GM19324 (cell line): Measurements from ENCODE around the gene UCN3.
"Not testable (repeated sequence)": the region's sequence is repeated elsewhere in the genome, so short reads cannot be mapped to it uniquely, and the experiment has no call there.

Experiments used
- ATAC-seq: cut with Tn5 transposase; IDR thresholded peaks from one replicate; pipeline ENCODE4 v1.9.1; 2021; ENCODE audit warnings: mild to moderate bottlenecking, moderate library complexity; ENCODE audit not compliant: unreplicated experiment, low FRiP score

Gene UCN3

GRCh38 chr10:5402798-5403197 is 38.0 kb downstream of the UCN3 start:
- no peak for ATAC-seq

DNA sequence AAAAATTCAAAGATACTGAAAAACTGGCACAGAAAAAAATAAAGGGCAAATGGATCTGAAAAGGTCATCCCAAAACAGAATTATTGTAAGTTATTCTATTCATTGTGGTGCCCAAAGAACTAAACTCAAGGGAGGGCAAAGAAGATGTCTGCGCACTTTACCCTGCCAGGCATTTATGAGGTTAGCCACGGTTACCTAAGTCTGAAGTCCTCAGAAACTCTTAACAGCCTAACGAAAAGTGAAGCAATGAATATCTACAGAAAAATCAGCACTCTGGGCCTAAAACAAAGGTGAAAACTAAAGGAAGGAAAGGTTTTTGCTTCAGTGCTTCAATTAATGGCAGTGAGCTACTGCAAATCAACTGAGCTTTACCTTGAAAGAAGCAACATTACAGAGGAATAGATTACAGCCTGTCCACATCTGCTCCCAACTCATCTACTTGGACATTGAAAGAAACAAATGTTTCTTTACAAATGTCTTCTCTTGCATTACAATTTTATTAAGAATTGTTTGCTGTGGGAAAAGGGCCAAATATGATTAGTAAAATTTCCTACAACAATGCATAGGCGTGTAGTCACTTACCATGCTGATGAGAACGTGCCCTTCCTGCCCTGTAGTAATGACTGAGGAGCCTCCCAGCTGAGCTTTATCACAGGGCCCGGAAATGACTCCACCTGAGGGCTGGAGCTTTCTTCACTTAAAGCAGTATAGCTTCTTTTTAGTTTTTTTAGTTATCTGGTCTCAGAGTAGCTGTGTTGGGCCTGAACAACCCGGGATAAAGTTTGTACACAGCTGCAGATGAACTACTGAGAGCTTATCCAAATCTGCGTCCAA is 39.7 kb downstream of the UCN3 start, which contains the start of gene TUBAL3:
Gene TUBAL3, minus strand, starts transcription at position 621 of the 834 bp plus-strand sequence. Its CDS starts 36 bp downstream, at position 585.
- no peak for ATAC-seq

DNA sequence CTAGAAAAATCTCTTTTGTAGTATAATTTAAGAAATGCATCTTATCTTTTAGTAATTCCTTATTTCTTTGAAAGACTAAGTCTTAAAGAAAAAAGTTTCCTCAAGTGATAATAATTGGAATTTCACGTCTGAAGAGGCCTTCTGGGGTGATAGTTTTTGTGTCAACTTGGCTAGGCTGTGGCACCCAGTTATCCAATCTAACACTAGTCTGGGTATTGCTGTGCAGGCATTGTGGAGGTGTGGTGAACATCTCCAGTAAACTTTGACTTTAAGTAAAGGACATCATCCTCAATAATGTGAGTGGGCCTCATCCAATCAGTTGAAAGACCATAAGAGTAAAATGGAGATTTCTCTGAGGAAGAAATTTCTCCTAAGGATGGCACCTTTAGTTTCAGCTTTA is 42.2 kb downstream of the UCN3 start:
- no peak for ATAC-seq

DNA sequence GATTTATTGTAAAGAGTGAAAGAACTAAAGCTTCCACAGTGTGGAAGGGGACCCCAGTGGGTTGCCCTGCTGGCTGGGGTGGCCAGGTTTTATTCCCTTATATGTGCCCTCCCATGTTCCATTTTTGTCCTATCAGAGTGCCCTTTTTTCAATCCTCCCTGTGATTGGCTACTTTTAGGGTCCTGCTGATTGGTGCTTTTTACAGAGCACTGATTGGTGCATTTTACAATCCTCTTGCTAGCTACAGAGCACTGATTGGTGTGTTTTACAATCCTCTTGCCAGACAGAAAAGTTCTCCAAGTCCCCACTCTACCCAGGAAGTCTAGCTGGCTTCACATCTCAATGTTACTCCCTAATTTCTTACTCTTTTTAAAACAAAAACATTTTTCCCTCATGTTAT is 46.0 kb downstream of the UCN3 start:
- not testable (repeated sequence) for ATAC-seq

DNA sequence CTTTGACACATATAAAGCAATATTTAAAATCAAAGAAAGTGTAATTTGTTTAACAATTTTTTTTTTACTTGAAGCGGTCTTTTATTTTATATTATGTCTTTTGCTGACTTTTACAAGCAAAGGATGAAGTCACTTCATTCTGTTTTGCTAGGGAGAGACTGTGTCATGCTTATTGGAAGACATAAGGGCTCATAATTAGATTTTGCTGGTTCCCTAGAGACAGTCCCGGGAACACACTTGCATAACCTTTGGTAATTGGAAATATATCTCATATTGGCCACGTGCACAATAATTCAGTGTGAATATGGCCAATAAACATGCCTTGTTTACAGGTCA is 47.1 kb downstream of the UCN3 start:
- ATAC-seq, result no peak

- ATAC-seq, result peak; percentile 96
Measured at GRCh38 chr10:5412277-5412941, 47.6 kb downstream of the UCN3 start, which contains the start of gene NET1. TSS of gene NET1 (plus strand) at chr10:5412557. CDS start at chr10:5412693, 136 bp downstream.

GRCh38 chr10:5413012-5413938 is 48.5 kb downstream of the UCN3 start:
- ATAC-seq, result no peak

DNA sequence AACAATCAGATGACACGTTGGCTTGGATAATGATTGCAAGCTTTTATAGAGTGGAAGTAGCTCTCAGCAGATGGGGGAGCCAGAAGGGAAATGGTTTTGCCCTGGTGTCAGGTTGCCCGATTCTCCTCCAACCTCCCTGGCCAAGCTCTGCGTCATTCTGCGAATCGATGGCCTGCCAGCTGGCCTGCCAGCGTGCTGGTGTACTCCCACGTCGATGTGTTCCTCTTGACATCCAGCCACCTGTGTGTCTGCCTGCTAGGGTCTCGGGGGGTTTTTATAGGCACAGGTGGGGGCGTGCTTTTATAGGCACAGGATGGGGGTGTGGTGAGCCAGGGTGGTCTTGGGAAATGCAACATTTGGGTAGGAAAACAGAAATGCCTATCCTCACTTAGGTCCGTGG is 52.2 kb downstream of the UCN3 start:
- no peak for ATAC-seq

DNA sequence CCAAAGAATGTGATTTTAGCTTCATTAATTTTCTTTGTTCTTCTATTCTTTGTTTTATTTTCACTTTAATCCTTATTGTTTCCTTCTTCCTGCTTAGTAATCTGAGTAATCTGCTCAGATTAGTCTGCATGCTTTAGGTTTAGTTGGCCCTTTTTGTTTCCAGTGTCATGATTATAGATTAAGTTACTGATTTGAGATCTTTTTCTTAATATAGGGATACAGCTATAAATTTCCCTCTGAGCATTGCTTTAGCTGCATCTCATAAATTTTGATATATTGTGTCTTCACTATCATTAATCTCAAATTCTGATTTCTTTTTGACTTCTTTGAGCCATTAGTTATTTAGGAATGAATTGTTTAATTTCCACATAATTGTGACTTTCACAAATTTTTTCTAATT is 53.8 kb downstream of the UCN3 start:
- ATAC-seq, result no peak

DNA sequence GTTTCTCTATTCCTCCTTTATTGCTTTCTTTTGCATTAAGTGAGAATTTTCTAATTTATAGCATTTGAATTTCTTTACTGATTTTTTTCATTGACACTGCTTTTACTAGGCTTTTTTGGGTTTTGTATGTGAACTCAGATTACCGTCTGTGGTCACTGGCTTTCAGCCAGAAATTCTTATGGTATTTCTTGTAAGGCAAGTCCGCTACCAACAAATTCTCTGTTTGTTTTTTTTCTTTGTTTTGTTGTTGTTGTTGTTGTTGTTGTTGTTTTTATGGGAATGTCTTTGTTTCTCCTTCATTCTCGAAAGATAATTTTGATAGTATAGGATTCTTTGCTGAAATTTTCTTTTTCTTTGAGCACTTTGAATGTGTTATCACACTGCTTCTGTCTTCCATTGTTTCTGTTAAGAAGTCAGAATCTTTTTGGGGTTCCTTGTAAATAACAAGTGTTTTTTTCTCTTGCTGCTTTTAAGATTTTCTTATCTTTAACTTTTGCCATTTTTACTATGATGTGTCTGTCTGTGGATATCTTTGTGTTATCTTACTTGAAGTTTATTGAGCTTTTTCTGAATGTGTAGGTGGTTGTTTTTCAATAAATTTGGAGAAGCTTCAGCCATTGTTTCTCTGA is 54.8 kb downstream of the UCN3 start:
- no peak for ATAC-seq

DNA sequence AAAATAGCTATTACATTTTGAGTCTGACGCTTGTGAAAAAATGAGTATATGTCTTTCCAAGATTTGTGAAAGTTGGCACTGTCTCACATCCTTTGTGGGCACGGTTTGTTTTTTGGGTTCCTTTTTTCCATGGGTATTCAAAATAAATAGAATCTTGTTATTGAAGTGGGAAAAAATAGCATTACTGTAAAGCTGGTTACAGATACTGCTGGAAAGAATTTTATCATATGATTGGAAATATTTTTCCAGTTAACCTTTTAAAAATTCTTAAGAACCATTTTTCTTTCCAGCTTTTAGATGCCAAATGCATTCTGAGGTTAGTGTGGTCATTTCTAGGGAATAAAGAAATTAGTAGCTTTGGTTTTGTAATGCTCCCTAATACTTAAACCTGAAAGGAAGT is 59.0 kb downstream of the UCN3 start:
- ATAC-seq, result no peak
